K562 (cell line): ENCODE data around the gene ZNHIT2. TPM values are rescaled to one million over a fixed set of nuclear protein-coding genes. Genes with fewer than 3 reads are reported as not detected.

ENCODE experiments used
- CREB5 ChIP-seq: fragments of 250-450 bp; sonication (Bioruptor Pico); IDR thresholded peaks from 2 replicates; pipeline ENCODE4 v1.5.0; 2020; ENCODE audit warnings: mild to moderate bottlenecking
- CXXC5 ChIP-seq: fragments of 250-450 bp; sonication (Bioruptor Pico); IDR thresholded peaks from 2 replicates; pipeline ENCODE4 v1.8.0; 2022; ENCODE audit warnings: inconsistent platforms, mild to moderate bottlenecking, moderate library complexity
- ELF4 ChIP-seq: fragments of 450-650 bp; formaldehyde crosslinking; IDR thresholded peaks from 2 replicates; pipeline ENCODE4 v1.4.0; 2022; ENCODE audit warnings: missing genetic modification characterization
- EP400 ChIP-seq: fragments of 450-650 bp; IDR thresholded peaks from 2 replicates; pipeline ENCODE4 v1.6.1; 2017; ENCODE audit warnings: antibody characterized with exemption, mild to moderate bottlenecking, moderate library complexity
- FOXA3 ChIP-seq, 2 experiments: fragments of 450-650 bp in 1 of 2; sonication (generic) in 1 of 2; formaldehyde crosslinking; IDR thresholded peaks in 1 of 2; conservative IDR thresholded peaks in 1 of 2; 2 replicates each; pipeline versions ENCODE4 v1.4.0 to v1.8.0; 2020 to 2022; ENCODE audit warnings: mild to moderate bottlenecking in 2 of 2, missing genetic modification reagents in 1 of 2
- HDAC1 ChIP-seq, 2 experiments: fragments of 450-650 bp; IDR thresholded peaks; 2 replicates each; pipeline ENCODE4 v1.6.1; 2016 to 2017; ENCODE audit warnings: inconsistent platforms in 1 of 2, mild to moderate bottlenecking in 1 of 2, moderate library complexity in 1 of 2
- HEY1 ChIP-seq: fragments of 250-450 bp; sonication (Bioruptor Pico); IDR thresholded peaks from 2 replicates; pipeline ENCODE4 v1.5.0; 2020; ENCODE audit warnings: mild to moderate bottlenecking, moderate library complexity, borderline replicate concordance
- JUND ChIP-seq, 2 experiments: IDR thresholded peaks; 2 replicates in 1 of 2; 3 replicates in 1 of 2; pipeline ENCODE4 v1.6.1; 2011; ENCODE audit warnings: borderline replicate concordance in 2 of 2, low read depth in 2 of 2, low read length in 2 of 2, improper control_type of control experiment in 1 of 2, missing biosample characterization in 1 of 2, missing genetic modification characterization in 1 of 2, missing genetic modification reagents in 1 of 2
- KLF1 ChIP-seq: fragments of 450-650 bp; IDR thresholded peaks from 2 replicates; pipeline ENCODE4 v1.6.1; 2016; ENCODE audit warnings: missing genetic modification characterization, missing compliant biosample characterization
- MTA3 ChIP-seq: fragments of 450-650 bp; formaldehyde crosslinking; IDR thresholded peaks from 2 replicates; pipeline ENCODE4 v1.6.1; 2017; ENCODE audit warnings: mild to moderate bottlenecking, borderline replicate concordance
- MYNN ChIP-seq, 2 experiments: sonication (generic); formaldehyde crosslinking in 1 of 2; IDR thresholded peaks; 2 replicates each; pipeline versions ENCODE4 v1.5.0 to v1.6.1; 2016 to 2020; ENCODE audit warnings: antibody characterized with exemption in 1 of 2, missing genetic modification reagents in 1 of 2
- RBM34 ChIP-seq: fragments of 200-400 bp; formaldehyde crosslinking; IDR thresholded peaks from 2 replicates; pipeline ENCODE4 v1.6.1; 2018; ENCODE audit warnings: low read length, borderline replicate concordance; ENCODE audit not compliant: insufficient read depth
- RERE ChIP-seq: sonication (generic); formaldehyde crosslinking; IDR thresholded peaks from 2 replicates; pipeline ENCODE4 v1.8.0; 2023; ENCODE audit warnings: missing genetic modification reagents, mild to moderate bottlenecking, borderline replicate concordance
- SAP30 ChIP-seq: fragments of 200-600 bp; sonication (generic); IDR thresholded peaks from 2 replicates; pipeline ENCODE4 v1.6.1; 2012; ENCODE audit warnings: borderline replicate concordance, low read depth, mild to moderate bottlenecking, moderate library complexity, low read length, control low read depth, inconsistent platforms; ENCODE audit not compliant: insufficient read depth, poor library complexity, severe bottlenecking
- SP1 ChIP-seq: sonication (generic); formaldehyde crosslinking; IDR thresholded peaks from 2 replicates; pipeline ENCODE4 v1.8.1; 2022; ENCODE audit warnings: mild to moderate bottlenecking, missing genetic modification reagents
- TBL1XR1 ChIP-seq, 2 experiments: IDR thresholded peaks; 2 replicates each; pipeline ENCODE4 v1.6.1; 2012; ENCODE audit warnings: improper control_type of control experiment in 2 of 2, low read length in 2 of 2, mild to moderate bottlenecking in 1 of 2
- TFAP4 ChIP-seq: sonication (generic); formaldehyde crosslinking; IDR thresholded peaks from 2 replicates; pipeline ENCODE4 v1.8.0; 2022; ENCODE audit warnings: missing genetic modification reagents, mild to moderate bottlenecking, moderate library complexity, borderline replicate concordance
- ZFP1 ChIP-seq: fragments of 450-650 bp; formaldehyde crosslinking; IDR thresholded peaks from 2 replicates; pipeline ENCODE4 v1.4.0; 2020; ENCODE audit warnings: mild to moderate bottlenecking, mixed read lengths
- polyA plus RNA-seq, 8 experiments: library from polyadenylated mRNA; depleted of rRNA in 4 of 8; stranded (reverse) in 5 of 8; unstranded in 3 of 8; fragments of >200 nt; fragmentation: Nextera tagmentation in 2 of 8; fragmentation: Illumina TruSeq in 1 of 8; extraction: Ambion mirVana in 2 of 8; extraction: Trizol in 1 of 8; gene quantifications; 2 replicates each; pipeline versions ENCODE4 v1.2.1 to v1.2.3, GENCODE V29; 2011 to 2014; ENCODE audit warnings: inconsistent platforms in 1 of 8, missing spikeins in 1 of 8
- total RNA-seq, 7 experiments: library from RNA; depleted of rRNA in 6 of 7; stranded (reverse); fragments of >200 nt in 6 of 7; fragmentation: Illumina TruSeq in 2 of 7; extraction: Trizol in 2 of 7; gene quantifications; 2 replicates each; pipeline versions ENCODE4 v1.2.1 to v1.2.3, GENCODE V29; 2011 to 2021; ENCODE audit warnings: low replicate concordance in 1 of 7

The ZNHIT2 gene
- total and polyA plus RNA-seq, 9 of the 15 experiments (the other 6 are each of a cell fraction or from before 2014, with no cell fraction given) = 0.08 to 39.0 (median 2.5) TPM

GRCh38 chr11:65111744-65112545, 5.6 kb downstream of the ZNHIT2 start, which contains the start of gene TM7SF2 (continued):
- no peak for TF ChIP-seq FOXA3 (CRISPR knock-in tag; conservative IDR thresholded peaks at IDR 0.05 in 1 of 2, IDR thresholded peaks at IDR 0.05 in 1 of 2)
- TF ChIP-seq MTA3 = peak; percentile 95
- TF ChIP-seq HDAC1 (IDR thresholded peaks at IDR 0.05) = peak in 1 of 2 experiments; percentile 43; a peak in 2 of 4 replicates
- TF ChIP-seq TFAP4 (CRISPR knock-in tag) = peak; percentile 58; the same call in 1 of the 2 replicates
- 0 out of 4 replicates have a peak, but pooled peaks of 1 of the 2 experiments have one; percentile 10 for TF ChIP-seq TBL1XR1 (IDR thresholded peaks at IDR 0.05; ENCODE audit: low read length in 2 of 2)
- TF ChIP-seq ELF4 = no peak
- 0 out of 2 replicates have a peak, but pooled peaks have one; percentile 12 for TF ChIP-seq RERE (CRISPR knock-in tag)
- TF ChIP-seq CREB5 (CRISPR knock-in tag) = no peak
- TF ChIP-seq KLF1 (tag) = no peak
- no peak for TF ChIP-seq RBM34
- 0 out of 2 replicates have a peak, but pooled peaks have one; percentile 6 for TF ChIP-seq EP400
- TF ChIP-seq SAP30 = no peak
- peak; percentile 73; the same call in 1 of the 2 replicates for TF ChIP-seq SP1
- peak; percentile 78 for TF ChIP-seq MYNN (IDR thresholded peaks at IDR 0.05)
- TF ChIP-seq MYNN (CRISPR knock-in tag; IDR thresholded peaks at IDR 0.05) = no peak
- no peak for TF ChIP-seq JUND (IDR thresholded peaks at IDR 0.05; ENCODE audit: borderline replicate concordance, low read depth, low read length)
- no peak; the same call in 2 of the 3 replicates for TF ChIP-seq JUND (tag; IDR thresholded peaks at IDR 0.05; ENCODE audit: borderline replicate concordance, low read depth, low read length)
- TF ChIP-seq ZFP1 (CRISPR knock-in tag) = no peak
- no peak for TF ChIP-seq HEY1
- TF ChIP-seq CXXC5 (CRISPR knock-in tag) = peak; percentile 83
